Activated CD4-positive, alpha-beta memory T cell treated with anti-CD3 and anti-CD28 coated beads, Interleukin-2, amount 10 ng/mL, durations not matched to agents 7 days and 5 days (primary cell): Measurements from ENCODE around the gene IDI2. TPM values are rescaled to one million over a fixed set of nuclear protein-coding genes. Genes with fewer than 3 reads are reported as not detected.
A peak's percentile ranks its signal among the peaks of the same experiment; 100 is the strongest.
"Not testable (repeated sequence)": the region's sequence is repeated elsewhere in the genome, so short reads cannot be mapped to it uniquely, and the experiment has no call there.

Experiments
- CTCF ChIA-PET: fragments of 350-600 bp; sonication (Branson Sonifier 250); formaldehyde crosslinking; loops from one replicate; lab custom pipeline; 2021; ENCODE audit warnings: antibody characterized with exemption, inconsistent platforms; lab: Charles Lee
- POLR2A ChIA-PET: fragments of 350-600 bp; sonication (Branson Sonifier 250); formaldehyde crosslinking; loops from one replicate; lab custom pipeline; 2021; ENCODE audit warnings: antibody characterized with exemption; lab: Charles Lee
- DNase-seq: peaks from one replicate; pipeline ENCODE4 v3.0.0-alpha.2; 2020
- H3K27ac Mint-ChIP-seq: one replicate; pipeline ENCODE4 v1.8.0; 2021; ENCODE audit warnings: mild to moderate bottlenecking, mixed read lengths
- H3K27me3 Mint-ChIP-seq: one replicate; pipeline ENCODE4 v1.8.0; 2021; ENCODE audit warnings: mixed read lengths
- H3K36me3 Mint-ChIP-seq: one replicate; pipeline ENCODE4 v1.8.0; 2021; ENCODE audit warnings: low read depth, mixed read lengths
- H3K4me1 Mint-ChIP-seq: one replicate; pipeline ENCODE4 v1.8.0; 2021; ENCODE audit warnings: mixed read lengths
- H3K4me3 Mint-ChIP-seq: one replicate; pipeline ENCODE4 v1.8.0; 2021; ENCODE audit warnings: mild to moderate bottlenecking, mixed read lengths
- H3K9me3 Mint-ChIP-seq: one replicate; pipeline ENCODE4 v1.8.0; 2021; ENCODE audit warnings: mixed read lengths
- total RNA-seq, 2 experiments: library from RNA; stranded (reverse); gene quantifications; one replicate each; pipeline ENCODE4 v1.2.3, GENCODE V29; 2021

The IDI2 gene
- total RNA-seq, 2 experiments from 2014 or later, result not detected

DNA sequence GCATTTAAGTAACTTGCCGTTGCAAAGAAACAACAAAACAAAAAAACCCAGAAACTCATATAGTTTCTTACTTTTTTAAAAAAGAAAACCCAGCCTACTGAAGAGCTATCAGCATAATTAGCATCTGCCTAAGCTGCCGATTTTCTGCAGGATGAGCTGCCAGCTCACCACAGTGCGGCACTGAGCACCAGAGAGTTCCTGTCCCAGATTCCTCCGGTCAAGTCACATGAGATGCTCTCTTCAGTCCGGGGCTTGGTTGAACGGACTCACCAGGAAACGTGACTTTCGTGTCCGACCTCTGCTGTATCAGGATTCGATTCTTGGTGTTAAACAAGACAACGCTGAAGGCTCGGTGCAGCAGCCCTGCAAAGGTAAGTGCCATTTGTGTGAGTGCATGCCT is 3.2 kb downstream of the IDI2 start:
- Mint-ChIP-seq H3K4me3 (no peak overlapping the region), H3K36me3 (peaks cover 23% of the 10 kb centered on the region), H3K27me3 (no peaks in the 10 kb centered on the region), H3K4me1 (no peaks in the 10 kb centered on the region), H3K27ac (no peak overlapping the region), H3K9me3 (no peaks in the 10 kb centered on the region)
- POLR2A ChIA-PET, result no interaction called here
- CTCF ChIA-PET, result no interaction called here
- no peak for DNase-seq

DNA sequence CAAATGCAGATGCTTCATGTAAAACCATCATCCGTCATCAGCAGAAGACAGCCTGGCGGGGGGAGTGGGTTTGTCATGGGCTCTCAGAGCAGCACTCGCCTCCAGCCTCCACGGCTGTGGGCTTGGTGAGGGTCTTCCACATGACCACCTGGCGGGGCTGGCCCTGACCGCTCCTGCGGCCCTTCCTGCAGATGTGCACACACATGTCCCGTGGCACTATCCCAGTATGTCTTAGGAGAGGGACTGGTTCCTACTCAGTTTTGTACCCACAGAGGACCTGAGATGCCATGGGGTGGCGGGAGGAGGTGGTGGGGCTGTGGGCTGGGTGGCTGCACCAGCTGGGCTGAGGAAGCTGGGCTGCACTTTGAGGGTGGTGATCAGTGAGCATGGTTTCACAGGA is 4.7 kb downstream of the IDI2 start:
- Mint-ChIP-seq H3K27ac (no peak overlapping the region), H3K27me3 (no peaks in the 10 kb centered on the region), H3K9me3 (no peaks in the 10 kb centered on the region), H3K36me3 (peaks cover 36% of the 10 kb centered on the region), H3K4me1 (no peaks in the 10 kb centered on the region), H3K4me3 (no peak overlapping the region)
- CTCF ChIA-PET, result no interaction called here
- POLR2A ChIA-PET, result no interaction called here
- no peak for DNase-seq

- Mint-ChIP-seq H3K27ac (no peak overlapping the region), H3K36me3 (peaks cover 39% of the 10 kb centered on the region), H3K9me3 (no peaks in the 10 kb centered on the region), H3K27me3 (no peaks in the 10 kb centered on the region), H3K4me3 (no peak overlapping the region), H3K4me1 (no peaks in the 10 kb centered on the region)
- no peak for DNase-seq
- ChIA-PET CTCF (no interaction called here), POLR2A (interaction anchor here (1.0 to 1.4 kb wide), 2 partner anchors 16 to 28 kb away, joined by 3 read pairs; partner anchors contain the start of gene IDI1)
Observed at GRCh38 chr10:1020460-1020859, 5.2 kb downstream of the IDI2 start.

DNA sequence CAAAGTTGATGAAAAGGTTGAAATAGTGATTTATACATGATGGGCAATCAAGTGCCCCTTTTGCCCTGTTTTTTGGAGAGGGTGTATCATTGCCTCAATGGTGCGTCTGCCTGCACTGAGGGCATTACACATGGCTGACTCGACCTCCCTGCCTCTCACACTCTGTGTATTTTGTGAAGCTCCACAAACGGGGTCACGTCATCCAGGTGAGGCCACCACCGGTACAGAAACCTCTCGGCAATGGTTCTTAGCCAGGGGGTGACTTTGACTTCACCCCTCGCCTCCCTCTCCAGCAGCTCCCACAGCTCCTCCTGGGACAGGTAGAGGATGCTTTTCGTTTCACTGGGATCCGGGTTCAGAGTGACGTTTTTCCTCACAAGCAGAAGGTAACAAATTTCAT is 6.3 kb downstream of the IDI2 start:
- CTCF ChIA-PET, result interaction anchor here (0.6 kb wide), 1 partner anchor 560 kb away, joined by 3 read pairs; no protein-coding TSS in a partner anchor
- H3K9me3 Mint-ChIP-seq, result no peaks in the 10 kb centered on the region
- H3K36me3 Mint-ChIP-seq, result peaks cover 45% of the 10 kb centered on the region
- POLR2A ChIA-PET, result interaction anchor here (0.7 to 1.4 kb wide), 2 partner anchors 9 to 30 kb away, joined by 3 to 4 read pairs; partner anchors contain the start of gene IDI1
- no peaks in the 10 kb centered on the region for H3K27me3 Mint-ChIP-seq
- no peak overlapping the region for H3K4me3 Mint-ChIP-seq
- DNase-seq, result no peak
- H3K27ac Mint-ChIP-seq, result no peak overlapping the region
- H3K4me1 Mint-ChIP-seq, result no peaks in the 10 kb centered on the region

- Mint-ChIP-seq H3K4me1 (no peaks in the 10 kb centered on the region), H3K27ac (no peak overlapping the region), H3K9me3 (no peaks in the 10 kb centered on the region), H3K4me3 (no peak overlapping the region), H3K27me3 (no peaks in the 10 kb centered on the region), H3K36me3 (peaks cover 75% of the 10 kb centered on the region)
- CTCF ChIA-PET, result no interaction called here
- POLR2A ChIA-PET, result no interaction called here
- no peak for DNase-seq
Observed at GRCh38 chr10:1015688-1016087, 10.0 kb downstream of the IDI2 start.

- ChIA-PET CTCF (no interaction called here), POLR2A (no interaction called here)
- Mint-ChIP-seq H3K9me3 (no peaks in the 10 kb centered on the region), H3K4me1 (peaks cover 12% of the 10 kb centered on the region), H3K36me3 (peaks cover 80% of the 10 kb centered on the region), H3K27ac (no peak overlapping the region), H3K27me3 (no peaks in the 10 kb centered on the region), H3K4me3 (no peak overlapping the region)
- no peak for DNase-seq
Observed at GRCh38 chr10:1011696-1012095, 14.0 kb downstream of the IDI2 start.

DNA sequence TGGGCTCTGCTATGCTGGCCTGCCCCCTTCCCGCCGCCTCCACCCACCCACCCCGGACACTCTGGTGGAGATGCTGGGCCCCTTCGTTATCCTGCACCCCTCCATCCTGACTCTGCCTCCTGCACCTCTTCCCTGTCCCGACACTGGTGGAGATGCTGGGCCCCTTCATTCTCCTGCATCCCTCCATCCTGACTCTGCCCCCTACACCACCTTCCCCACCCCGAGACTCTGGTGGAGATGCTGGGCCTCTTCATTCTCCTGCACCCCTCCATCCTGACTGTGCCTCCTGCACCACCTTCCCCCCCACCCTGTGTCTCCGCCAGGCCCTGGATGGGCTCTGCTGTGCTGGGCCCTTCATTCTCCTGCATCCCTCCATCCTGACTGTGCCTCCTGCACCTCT is 15.0 kb downstream of the IDI2 start:
- ChIA-PET POLR2A (no interaction called here), CTCF (no interaction called here)
- Mint-ChIP-seq H3K27ac (no peak overlapping the region), H3K27me3 (no peaks in the 10 kb centered on the region), H3K36me3 (peaks cover 79% of the 10 kb centered on the region), H3K4me3 (no peak overlapping the region), H3K4me1 (peaks cover 12% of the 10 kb centered on the region), H3K9me3 (no peaks in the 10 kb centered on the region)
- DNase-seq, result no peak

- DNase-seq, CTCF ChIA-PET, H3K4me3 Mint-ChIP-seq, H3K27me3 Mint-ChIP-seq, H3K9me3 Mint-ChIP-seq: not testable (repeated sequence)
- H3K27ac Mint-ChIP-seq, result peak overlapping the region; percentile 54
- H3K4me1 Mint-ChIP-seq, result peaks cover 12% of the 10 kb centered on the region
- POLR2A ChIA-PET, result interaction anchor here (1.5 kb wide), 1 partner anchor 78 kb away, joined by 3 read pairs; the partner anchor contains the start of gene LARP4B
- peaks cover 84% of the 10 kb centered on the region for H3K36me3 Mint-ChIP-seq
Observed at GRCh38 chr10:1009947-1010346, 15.7 kb downstream of the IDI2 start.

- H3K27ac Mint-ChIP-seq, result peak overlapping the region; percentile 18
- POLR2A ChIA-PET, result interaction anchor here (1.5 kb wide), 1 partner anchor 78 kb away, joined by 3 read pairs; the partner anchor contains the start of gene LARP4B
Observed at GRCh38 chr10:1009071-1009494, 16.6 kb downstream of the IDI2 start.

DNA sequence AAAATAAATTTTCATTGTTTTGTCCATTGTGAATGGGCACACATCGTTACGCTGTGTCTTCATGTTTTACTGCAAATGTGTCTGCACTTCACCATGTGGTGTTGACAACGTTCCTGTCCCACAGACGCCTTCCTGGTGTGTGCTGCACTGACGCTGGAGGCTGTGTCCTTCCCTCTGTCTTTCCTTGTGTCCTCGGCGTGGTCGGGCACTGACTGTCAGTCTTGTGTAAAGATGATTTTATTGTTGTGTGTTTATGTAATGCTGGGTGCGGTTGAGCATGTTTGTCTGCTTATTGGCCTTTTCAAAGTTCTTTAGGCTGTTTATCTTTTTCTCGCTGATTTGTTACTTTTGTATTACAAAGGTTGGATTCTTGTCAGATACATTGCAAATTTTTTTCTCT is 18.1 kb downstream of the IDI2 start:
- ChIA-PET CTCF (no interaction called here), POLR2A (interaction anchor here (1.0 kb wide), 1 partner anchor 66 kb away, joined by 3 read pairs; no protein-coding TSS in a partner anchor)
- H3K4me3 Mint-ChIP-seq, result no peak overlapping the region
- no peak for DNase-seq
- no peak overlapping the region for H3K27ac Mint-ChIP-seq
- H3K9me3 Mint-ChIP-seq, result peaks cover 3% of the 10 kb centered on the region
- no peaks in the 10 kb centered on the region for H3K27me3 Mint-ChIP-seq
- peaks cover 85% of the 10 kb centered on the region for H3K36me3 Mint-ChIP-seq
- peaks cover 12% of the 10 kb centered on the region for H3K4me1 Mint-ChIP-seq

More at GRCh38 chr10:1009071-1009494, 16.6 kb downstream of the IDI2 start:
- CTCF ChIA-PET, result no interaction called here
- H3K36me3 Mint-ChIP-seq, result peaks cover 80% of the 10 kb centered on the region
- no peaks in the 10 kb centered on the region for H3K27me3 Mint-ChIP-seq
- peaks cover 12% of the 10 kb centered on the region for H3K4me1 Mint-ChIP-seq
- no peak for DNase-seq
- H3K4me3 Mint-ChIP-seq, result no peak overlapping the region
- H3K9me3 Mint-ChIP-seq, result no peaks in the 10 kb centered on the region

DNA sequence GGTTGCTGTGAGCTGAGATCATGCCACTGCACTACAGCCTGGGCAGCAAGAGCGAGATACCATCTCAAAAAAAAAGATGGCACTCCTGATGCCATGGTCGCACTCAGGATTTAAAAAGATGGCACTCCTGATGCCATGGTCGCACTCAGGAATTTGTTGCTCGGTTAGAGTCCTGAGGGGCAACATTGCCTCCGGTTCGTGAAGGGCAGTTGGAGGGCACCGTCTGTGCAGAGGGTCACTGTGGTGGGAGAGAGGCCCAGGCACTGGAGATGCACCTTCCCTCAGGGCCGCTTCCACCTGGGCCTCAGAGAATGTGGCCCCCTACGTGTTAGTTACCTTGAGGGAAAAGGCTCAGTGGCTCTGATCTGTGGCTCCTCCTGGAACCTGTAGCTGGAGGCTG is 19.1 kb downstream of the IDI2 start:
- Mint-ChIP-seq H3K9me3 (peaks cover 6% of the 10 kb centered on the region), H3K36me3 (peaks cover 83% of the 10 kb centered on the region), H3K27ac (no peak overlapping the region), H3K4me3 (no peak overlapping the region), H3K4me1 (peaks cover 14% of the 10 kb centered on the region), H3K27me3 (no peaks in the 10 kb centered on the region)
- ChIA-PET POLR2A (interaction anchor here (1.0 kb wide), 1 partner anchor 67 kb away, joined by 3 read pairs; no protein-coding TSS in a partner anchor), CTCF (no interaction called here)
- DNase-seq, result no peak

GRCh38 chr10:1003884-1004670 is 21.6 kb downstream of the IDI2 start:
- Mint-ChIP-seq H3K9me3 (peaks cover 6% of the 10 kb centered on the region), H3K4me3 (no peak overlapping the region), H3K36me3 (peaks cover 79% of the 10 kb centered on the region), H3K27ac (no peak overlapping the region), H3K4me1 (peaks cover 4% of the 10 kb centered on the region), H3K27me3 (no peaks in the 10 kb centered on the region)
- CTCF ChIA-PET, result interaction anchor here (1.1 kb wide), 1 partner anchor 47 kb away, joined by 3 read pairs; no protein-coding TSS in a partner anchor
- POLR2A ChIA-PET, result interaction anchor here (0.9 to 1.1 kb wide), 2 partner anchors 14 to 16 kb away, joined by 3 to 4 read pairs; no protein-coding TSS in a partner anchor
- DNase-seq, result no peak

DNA sequence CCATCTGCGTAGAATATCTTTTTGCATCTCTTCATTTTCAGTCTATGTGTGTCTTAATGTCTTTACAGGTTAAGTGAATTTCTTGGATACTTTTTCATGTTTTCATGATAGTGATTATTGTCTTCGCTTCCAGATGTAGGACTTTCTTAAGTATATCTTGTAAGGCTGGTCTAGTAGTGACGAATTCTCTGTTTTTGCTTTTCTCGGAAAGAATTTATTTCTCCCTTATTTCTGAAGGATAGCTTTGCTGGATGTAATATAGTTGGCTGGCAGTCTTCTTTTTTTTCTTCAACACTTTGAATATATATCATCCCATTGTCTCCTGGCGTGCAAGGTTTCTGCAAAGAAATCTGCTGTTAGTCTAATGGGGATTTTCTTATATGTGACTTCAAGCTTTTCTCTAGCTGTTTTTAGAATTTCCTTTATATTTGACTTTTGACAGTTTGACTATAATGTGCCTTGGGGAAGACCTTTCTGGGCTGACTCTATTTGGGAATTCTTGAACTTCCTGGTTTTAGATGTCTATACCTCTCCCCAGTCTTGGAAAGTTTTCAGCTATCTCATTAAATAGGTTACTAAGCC is 23.1 kb downstream of the IDI2 start:
- H3K4me3 Mint-ChIP-seq, result no peak overlapping the region
- no peak overlapping the region for H3K27ac Mint-ChIP-seq
- no peaks in the 10 kb centered on the region for H3K27me3 Mint-ChIP-seq
- H3K4me1 Mint-ChIP-seq, result peaks cover 2% of the 10 kb centered on the region
- peaks cover 6% of the 10 kb centered on the region for H3K9me3 Mint-ChIP-seq
- DNase-seq, result no peak
- ChIA-PET CTCF (no interaction called here), POLR2A (interaction anchor here (1.4 kb wide), 1 partner anchor 14 kb away, joined by 5 read pairs; the partner anchor contains the start of gene GTPBP4)
- peaks cover 77% of the 10 kb centered on the region for H3K36me3 Mint-ChIP-seq
